HepG2 (cell line): ENCODE measurements around the gene PPP1CA. TPM values are rescaled to one million over a fixed set of nuclear protein-coding genes. Genes with fewer than 3 reads are reported as not detected.
A peak's percentile ranks its signal among the peaks of the same experiment; 100 is the strongest.

Experiments used
- ATAC-seq: fragments of 200-7000 bp; cut with Tn5 transposase; 3 replicates; pipeline ENCODE4 v1.9.1; 2020; ENCODE audit warnings: mild to moderate bottlenecking, moderate library complexity
- BruUV-seq: library from RNA; stranded (reverse); fragments of 400-500 nt; replicated peaks from 2 replicates; lab custom pipeline; 2021; lab: Mats Ljungman, UMichigan
- CTCF ChIA-PET: fragments of 300-600 bp; formaldehyde crosslinking; extraction: SDS; loops from one replicate; lab custom pipeline; 2021; ENCODE audit warnings: low total read pairs, inconsistent platforms, low intra/inter-chr PET ratio; lab: Yijun Ruan, JAX
- POLR2A ChIA-PET: fragments of 350-600 bp; sonication (Branson Sonifier 250); formaldehyde crosslinking; loops from one replicate; lab custom pipeline; 2020; ENCODE audit warnings: antibody characterized with exemption, inconsistent platforms; lab: Yijun Ruan, JAX
- DNase-seq: peaks from one replicate; pipeline ENCODE4 v3.0.0-alpha.2; 2015; ENCODE audit warnings: low spot score
- FAIRE-seq: peaks from 3 replicates; lab custom pipeline; 2011; peaks lifted over from hg19 to GRCh38; lab: Jason Lieb, UNC
- H2AFZ ChIP-seq: one replicate; pipeline ENCODE4 v1.6.1; 2011; ENCODE audit warnings: low read length, inconsistent platforms
- H3K27ac ChIP-seq: fragments of 300-600 bp; 3 replicates; pipeline ENCODE4 v1.8.0; 2011; ENCODE audit warnings: mixed run types, mild to moderate bottlenecking, mixed read lengths, low read length, inconsistent platforms; ENCODE audit not compliant: insufficient read depth; ENCODE audit errors: extremely low read length
- H3K27me3 ChIP-seq, 2 experiments: fragments of 200-600 bp in 1 of 2; 2 replicates in 1 of 2; 3 replicates in 1 of 2; pipeline versions ENCODE4 v1.6.0 to v1.8.0; 2011; ENCODE audit warnings: low read length in 2 of 2, mild to moderate bottlenecking in 2 of 2, moderate library complexity in 2 of 2, inconsistent platforms in 1 of 2; ENCODE audit not compliant: insufficient read depth in 2 of 2, control insufficient read depth in 1 of 2
- H3K36me3 ChIP-seq, 2 experiments: fragments of 200-600 bp in 1 of 2; replicated peaks in 1 of 2; 2 replicates in 1 of 2; 3 replicates in 1 of 2; pipeline versions ENCODE4 v1.5.1 to v1.8.0; 2011; ENCODE audit warnings: low read length in 2 of 2, inconsistent platforms in 1 of 2; ENCODE audit not compliant: insufficient read depth in 2 of 2, control insufficient read depth in 1 of 2
- H3K4me1 ChIP-seq: 2 replicates; pipeline ENCODE4 v1.5.1; 2012; ENCODE audit warnings: low read length, inconsistent platforms; ENCODE audit not compliant: insufficient read depth
- H3K4me2 ChIP-seq: 2 replicates; pipeline ENCODE4 v1.6.0; 2011; ENCODE audit warnings: low read depth, low read length, inconsistent platforms
- H3K4me3 ChIP-seq, 3 experiments: fragments of 200-600 bp in 1 of 3; sonication (generic), shearing (Covaris generic) in 1 of 3; replicated peaks in 1 of 3; 2 replicates each; pipeline ENCODE4 v1.5.1; 2011 to 2016; ENCODE audit warnings: low read length in 3 of 3, inconsistent platforms in 2 of 3, low read depth in 2 of 3, mild to moderate bottlenecking in 2 of 3, control low read depth in 1 of 3, mixed read lengths in 1 of 3; ENCODE audit not compliant: insufficient read depth in 1 of 3
- H3K79me2 ChIP-seq: one replicate; pipeline ENCODE4 v1.6.1; 2011; ENCODE audit warnings: low read length, inconsistent platforms; ENCODE audit not compliant: insufficient read depth
- H3K9ac ChIP-seq: 2 replicates; pipeline ENCODE4 v1.6.0; 2011; ENCODE audit warnings: mild to moderate bottlenecking, low read depth, low read length, inconsistent platforms; ENCODE audit not compliant: insufficient read depth
- H3K9me3 ChIP-seq: 2 replicates; pipeline ENCODE4 v1.5.1; 2012; ENCODE audit warnings: mild to moderate bottlenecking, low read length
- H4K20me1 ChIP-seq: 2 replicates; pipeline ENCODE4 v1.6.0; 2011; ENCODE audit warnings: inconsistent platforms, mild to moderate bottlenecking, low read length, moderate library complexity; ENCODE audit not compliant: insufficient read depth
- BRF2 ChIP-seq: sonication (generic); formaldehyde crosslinking; IDR thresholded peaks from 2 replicates; pipeline ENCODE4 v1.8.1; 2022; ENCODE audit warnings: mild to moderate bottlenecking, missing genetic modification reagents
- HNRNPL ChIP-seq: fragments of 200-400 bp; formaldehyde crosslinking; IDR thresholded peaks from 2 replicates; pipeline ENCODE4 v1.6.1; 2017; ENCODE audit warnings: mild to moderate bottlenecking, low read depth, low read length
- RBFOX2 ChIP-seq: fragments of 200-400 bp; formaldehyde crosslinking; IDR thresholded peaks from 2 replicates; pipeline ENCODE4 v1.6.1; 2017; ENCODE audit warnings: low read depth, mild to moderate bottlenecking, low read length
- ZNF207 ChIP-seq: fragments of 450-650 bp; IDR thresholded peaks from 2 replicates; pipeline ENCODE4 v1.6.1; 2016; ENCODE audit warnings: antibody characterized with exemption, borderline replicate concordance
- WGBS: methylation state at CpG from one replicate; pipeline ENCODE4 v1.1.6; 2017; ENCODE audit warnings: low lambda C conversion rate; 5-methylcytosine and 5-hydroxymethylcytosine counted together
- in situ Hi-C: cut with HindIII; loops from 2 replicates; pipeline ENCODE4 v1.10.0; 2017; ENCODE audit warnings: low pct_unique_long_range_greater_than_20kb; ENCODE audit not compliant: extremely low pct_ligation_motif_present
- intact Hi-C: fragments of 100-400 bp; cut with micrococcal nuclease; formaldehyde crosslinking; loops from one replicate; pipeline ENCODE4 v1.10.0; 2022; ENCODE audit not compliant: unreplicated experiment
- polyA plus RNA-seq, 8 experiments: library from polyadenylated mRNA; depleted of rRNA in 3 of 8; stranded (reverse) in 7 of 8; unstranded in 1 of 8; fragments of >200 nt; fragmentation: Illumina TruSeq in 4 of 8; extraction: Trizol in 4 of 8; gene quantifications; 2 replicates each; pipeline versions ENCODE4 v1.2.1 to v1.2.3, GENCODE V29; 2011 to 2016; ENCODE audit warnings: low read depth in 4 of 8, missing spikeins in 1 of 8, mixed read lengths in 1 of 8; ENCODE audit not compliant: insufficient read depth in 1 of 8
- total RNA-seq, 5 experiments: library from RNA; depleted of rRNA; stranded (reverse); fragments of >200 nt; fragmentation: Illumina TruSeq; extraction: Trizol; gene quantifications; 2 replicates each; pipeline ENCODE4 v1.2.3, GENCODE V29; 2016; ENCODE audit warnings: low read depth in 1 of 5

Gene PPP1CA
- total and polyA plus RNA-seq, 2 of the 13 experiments (the other 11 are each of a cell fraction or from before 2014, with no cell fraction given) = 149 to 170 TPM

DNA sequence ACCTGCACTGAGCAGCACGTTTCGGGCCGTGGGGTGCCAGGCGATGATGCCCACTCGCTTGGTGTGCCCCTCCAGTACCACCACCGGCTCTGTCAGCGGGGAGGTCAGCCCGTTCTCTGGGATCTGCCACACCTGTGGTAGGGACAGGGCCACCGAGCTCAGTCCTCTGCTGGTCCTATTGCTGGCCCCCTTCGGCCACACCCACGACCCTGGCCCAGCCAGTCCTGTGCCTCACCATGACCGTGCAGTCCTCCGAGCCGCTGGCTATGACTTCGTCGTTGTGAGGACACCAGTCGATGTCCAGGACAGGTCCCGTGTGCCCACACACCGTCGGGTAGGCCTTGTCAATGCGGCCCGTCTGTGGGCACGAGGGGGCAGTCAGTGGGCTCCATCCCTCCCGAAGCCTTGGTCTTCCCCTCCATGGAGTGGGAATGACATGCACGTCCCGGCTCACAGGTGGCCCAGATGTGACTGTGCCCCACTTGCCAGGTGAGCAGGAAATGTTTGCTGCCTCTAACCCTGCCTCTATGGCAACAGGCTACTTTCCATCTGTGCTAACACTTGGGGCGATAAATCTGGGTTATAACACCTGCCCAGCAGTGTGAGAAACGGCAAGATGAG, 40.2 kb upstream of the PPP1CA start:
- in situ Hi-C loops = no loop called here
- Histone ChIP-seq H3K4me2 (peak overlapping the region; percentile 87), H3K9ac (no peak overlapping the region; the same call in 1 of the 2 replicates), H3K4me1 (peaks cover 21% of the 10 kb centered on the region), H4K20me1 (no peaks in the 10 kb centered on the region), H3K4me3 (no peak overlapping the region; a peak in 2 of 6 replicates), H3K27ac (no peak overlapping the region), H3K79me2 (peaks cover 3% of the 10 kb centered on the region), H3K9me3 (no peaks in the 10 kb centered on the region), H3K36me3 (peaks cover 0 to 4% of the 10 kb centered on the region in 2 experiments; a peak in 2 of 5 replicates), H3K27me3 (peaks cover 0 to 1% of the 10 kb centered on the region in 2 experiments; a peak in 1 of 5 replicates), H2AFZ (no peak overlapping the region)
- WGBS = 97% methylated on average over 18 of the region's 28 CpGs
- ChIA-PET POLR2A (no interaction called here), CTCF (no interaction called here)
- no peak for FAIRE-seq
- DNase-seq = no peak
- intact Hi-C loops = loop anchor here (2.0 kb wide), 1 partner anchor 13 kb away; the partner anchor contains the start of gene RPS6KB2
- TF ChIP-seq BRF2 (no peak), RBFOX2 (peak; percentile 40; the same call in 1 of the 2 replicates)
- no peak for ATAC-seq
- BruUV-seq = TSS peak; percentile 56

- TF ChIP-seq ZNF207 (no peak), HNRNPL (0 out of 2 replicates have a peak, but pooled peaks have one; percentile 20), RBFOX2 (0 out of 2 replicates have a peak, but pooled peaks have one; percentile 14)
- no peaks in the 10 kb centered on the region for H4K20me1 ChIP-seq
- in situ Hi-C loops = no loop called here
- H3K9me3 ChIP-seq = no peaks in the 10 kb centered on the region
- H3K27ac ChIP-seq = no peak overlapping the region
- no peak overlapping the region for H2AFZ ChIP-seq
- BruUV-seq = no TSS peak
- POLR2A ChIA-PET = no interaction called here
- no peak overlapping the region for H3K4me2 ChIP-seq
- no peak for ATAC-seq
- peaks cover 0 to 4% of the 10 kb centered on the region in 2 experiments; a peak in 2 of 5 replicates for H3K36me3 ChIP-seq
- no peak overlapping the region for H3K4me3 ChIP-seq
- H3K4me1 ChIP-seq = peaks cover 21% of the 10 kb centered on the region
- no CpG with 5 or more reads among the region's 21 CpGs for WGBS
- CTCF ChIA-PET = no interaction called here
- no peak for FAIRE-seq
- H3K79me2 ChIP-seq = peaks cover 3% of the 10 kb centered on the region
- H3K27me3 ChIP-seq = peaks cover 0 to 1% of the 10 kb centered on the region in 2 experiments; a peak in 1 of 5 replicates
- intact Hi-C loops = no loop called here
- DNase-seq = no peak
- H3K9ac ChIP-seq = no peak overlapping the region
Measured at GRCh38 chr11:67441098-67441563, 39.5 kb upstream of the PPP1CA start.
